GM10266 (cell line): ENCODE measurements around the gene NFILZ.

Experiments used
- DNase-seq: peaks from one replicate; pipeline ENCODE4 v3.0.0; 2012; ENCODE audit errors: extremely low spot score
- TF ChIP-seq, protein P1 (sequence below): IDR thresholded peaks from 2 replicates; pipeline ENCODE4 v1.5.1; 2012; ENCODE audit warnings: mild to moderate bottlenecking, low read depth; ENCODE audit not compliant: control insufficient read depth, insufficient read depth; ENCODE audit errors: missing control alignments

NFILZ gene

DNA sequence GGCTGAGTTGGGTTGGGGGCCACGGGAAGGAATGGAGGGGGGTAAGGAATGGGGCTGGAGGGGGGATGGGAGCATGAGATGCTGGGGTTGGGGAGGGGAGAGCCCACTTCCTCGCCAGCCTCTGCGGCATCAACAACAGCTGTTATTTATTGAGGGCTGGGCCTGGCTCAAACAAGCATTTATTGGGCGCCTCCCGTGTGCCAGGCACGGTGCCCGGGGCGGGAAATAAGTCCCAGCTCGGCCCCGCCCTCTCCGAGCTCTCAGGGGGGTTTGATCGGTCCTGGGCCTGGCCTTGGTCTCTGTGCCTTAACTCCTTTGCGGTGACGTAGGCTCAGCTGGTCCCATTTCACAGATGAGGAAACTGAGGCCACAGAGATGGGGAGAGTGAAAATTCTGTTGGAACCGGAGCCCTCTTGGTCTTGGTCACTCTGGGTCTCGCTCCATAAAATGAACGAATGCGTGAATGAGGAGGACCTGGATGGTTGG is 19.0 kb upstream of the NFILZ start:
- TF ChIP-seq, protein P1, sequence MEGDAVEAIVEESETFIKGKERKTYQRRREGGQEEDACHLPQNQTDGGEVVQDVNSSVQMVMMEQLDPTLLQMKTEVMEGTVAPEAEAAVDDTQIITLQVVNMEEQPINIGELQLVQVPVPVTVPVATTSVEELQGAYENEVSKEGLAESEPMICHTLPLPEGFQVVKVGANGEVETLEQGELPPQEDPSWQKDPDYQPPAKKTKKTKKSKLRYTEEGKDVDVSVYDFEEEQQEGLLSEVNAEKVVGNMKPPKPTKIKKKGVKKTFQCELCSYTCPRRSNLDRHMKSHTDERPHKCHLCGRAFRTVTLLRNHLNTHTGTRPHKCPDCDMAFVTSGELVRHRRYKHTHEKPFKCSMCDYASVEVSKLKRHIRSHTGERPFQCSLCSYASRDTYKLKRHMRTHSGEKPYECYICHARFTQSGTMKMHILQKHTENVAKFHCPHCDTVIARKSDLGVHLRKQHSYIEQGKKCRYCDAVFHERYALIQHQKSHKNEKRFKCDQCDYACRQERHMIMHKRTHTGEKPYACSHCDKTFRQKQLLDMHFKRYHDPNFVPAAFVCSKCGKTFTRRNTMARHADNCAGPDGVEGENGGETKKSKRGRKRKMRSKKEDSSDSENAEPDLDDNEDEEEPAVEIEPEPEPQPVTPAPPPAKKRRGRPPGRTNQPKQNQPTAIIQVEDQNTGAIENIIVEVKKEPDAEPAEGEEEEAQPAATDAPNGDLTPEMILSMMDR: no peak
- no peak for DNase-seq

DNA sequence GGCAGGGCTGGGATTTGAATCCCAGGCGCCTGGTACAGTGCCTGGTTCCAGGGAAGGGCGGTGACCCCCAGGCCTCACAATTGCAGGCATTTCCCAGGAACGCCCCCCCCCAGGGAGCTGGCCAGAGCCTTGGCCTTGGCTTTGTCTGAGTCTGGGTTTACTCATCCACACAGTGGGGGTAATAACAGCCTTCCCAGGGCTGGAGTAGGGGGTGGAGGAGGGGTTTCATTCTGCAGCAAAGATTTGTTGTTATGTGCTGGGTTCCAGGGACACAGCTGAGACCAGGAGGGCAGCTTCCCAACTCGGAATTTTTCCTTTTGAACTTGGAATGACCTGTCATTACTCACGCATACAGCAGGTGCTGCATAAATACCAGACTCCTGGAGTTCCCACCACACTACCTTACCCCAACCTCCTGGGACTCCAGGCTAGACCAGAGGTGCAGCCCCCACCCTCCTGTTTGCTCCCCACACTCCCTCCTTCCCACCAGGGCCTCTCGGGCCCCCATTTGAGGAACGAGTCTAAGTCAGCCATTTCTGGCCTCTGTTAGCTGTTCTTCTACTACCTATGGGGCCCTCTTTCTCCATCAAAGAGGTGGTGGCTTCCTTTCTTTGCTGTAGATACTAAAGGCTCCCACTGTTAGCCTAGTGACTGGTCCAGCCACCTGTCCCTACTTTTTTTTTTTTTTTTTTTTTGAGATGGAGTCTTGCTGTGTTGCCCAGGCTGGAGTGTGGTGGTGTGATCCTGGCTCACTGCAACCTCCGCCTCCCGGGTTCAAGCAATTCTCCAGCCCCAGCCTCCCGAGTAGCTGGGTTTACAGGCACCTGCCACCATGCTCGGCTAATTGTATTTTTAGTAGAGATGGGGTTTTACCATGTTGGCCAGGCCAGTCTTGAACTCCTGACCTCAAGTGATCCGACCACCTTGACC is 18.3 kb upstream of the NFILZ start:
- peak; percentile 60 for DNase-seq
- TF ChIP-seq, protein P1: no peak

DNA sequence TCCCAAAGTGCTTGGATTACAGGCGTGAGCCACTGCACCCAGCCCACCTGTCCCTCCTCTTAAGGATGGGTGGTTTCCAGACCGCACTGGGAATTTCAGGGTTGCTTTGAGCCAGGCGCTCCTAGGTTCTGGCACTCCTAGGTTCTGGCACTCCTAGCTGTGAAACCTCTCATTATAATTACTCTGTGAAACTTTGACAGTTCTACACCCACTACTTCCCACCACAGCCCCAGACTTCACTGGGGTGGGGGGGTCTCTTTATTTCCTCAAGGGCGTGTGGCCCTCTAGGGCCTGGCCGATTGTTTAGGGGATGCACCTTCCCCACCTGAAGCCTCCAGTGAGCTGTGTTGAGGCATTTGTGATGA is 17.6 kb upstream of the NFILZ start:
- DNase-seq: no peak
- TF ChIP-seq, protein P1: no peak

DNA sequence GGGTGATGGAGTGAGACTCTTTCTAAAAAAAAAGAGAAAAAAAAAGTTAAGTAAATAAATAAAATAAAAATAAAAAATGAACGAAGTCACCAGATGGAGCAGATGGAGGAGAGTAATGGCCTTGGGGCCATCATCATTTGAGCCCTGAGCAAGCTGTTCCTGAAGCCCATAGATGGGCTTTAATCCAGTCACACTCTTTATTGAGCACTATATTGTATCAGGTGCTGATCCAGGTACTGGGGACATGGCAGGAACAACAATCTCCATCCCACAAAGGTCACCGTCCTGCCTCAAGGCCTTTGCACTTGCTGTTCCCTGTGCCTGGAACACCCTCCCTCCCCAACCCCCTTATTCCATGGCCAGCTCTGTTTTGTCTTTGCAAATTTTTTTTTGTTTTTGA is 16.0 kb upstream of the NFILZ start:
- TF ChIP-seq, protein P1: no peak
- no peak for DNase-seq

DNA sequence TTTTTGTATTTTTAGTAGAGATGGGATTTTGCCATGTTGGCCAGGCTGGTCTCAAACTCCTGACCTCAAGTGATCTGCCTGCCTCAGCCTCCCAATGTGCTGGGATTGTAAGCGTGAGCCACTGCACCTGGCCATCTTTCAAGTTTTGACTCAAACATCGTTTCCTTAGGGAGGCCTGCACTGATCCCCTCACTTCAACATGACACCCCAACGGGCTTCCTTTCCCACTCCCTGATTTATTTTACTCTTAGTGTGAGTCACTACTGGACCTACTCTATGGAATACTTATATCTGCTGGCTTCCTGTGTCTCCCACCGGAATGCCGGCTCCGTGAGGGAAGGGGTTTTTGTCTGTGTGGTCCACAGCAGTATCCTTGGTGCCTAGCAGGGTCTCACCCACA is 15.4 kb upstream of the NFILZ start:
- DNase-seq: no peak
- TF ChIP-seq, protein P1: no peak

DNA sequence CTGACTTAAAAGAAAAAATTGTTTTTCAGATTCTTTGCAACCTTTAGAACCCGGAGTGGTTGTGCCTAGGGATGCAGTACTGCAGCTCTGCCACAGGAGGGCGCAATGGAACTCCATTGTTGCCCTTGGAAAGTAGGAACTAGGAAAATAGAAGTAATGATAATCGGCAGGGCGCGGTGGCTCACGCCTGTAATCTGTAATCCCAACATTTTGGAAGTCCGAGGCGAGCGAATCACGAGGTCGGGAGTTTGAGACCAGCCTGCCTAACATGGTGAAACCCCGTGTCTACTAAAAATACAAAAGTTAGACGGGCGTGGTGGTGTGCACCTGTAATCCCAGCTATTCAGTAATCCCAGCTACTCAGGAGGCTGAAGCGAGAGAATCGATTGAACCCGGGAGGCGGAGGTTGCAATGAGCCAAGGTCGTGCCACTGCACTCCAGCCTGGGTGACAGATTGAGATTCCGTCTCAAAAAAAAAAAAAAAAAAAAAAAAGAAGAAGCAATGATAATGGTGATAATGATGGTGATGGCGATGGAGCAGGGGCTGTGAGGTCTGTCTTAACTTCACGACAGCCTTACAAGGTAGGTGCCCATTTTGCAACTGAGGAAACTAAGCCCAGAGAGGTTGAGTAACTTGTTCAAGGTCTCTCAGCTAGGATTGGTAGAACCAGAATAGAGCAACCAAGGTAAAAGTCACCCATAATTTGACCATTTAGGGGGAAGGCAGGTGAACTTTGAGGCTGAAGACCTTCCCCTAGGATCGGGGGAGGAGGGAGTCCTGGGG is 14.4 kb upstream of the NFILZ start:
- TF ChIP-seq, protein P1: peak; percentile 75
- DNase-seq: peak; percentile 58
